ENCODE measurements around the gene DLGAP1. TPM values are rescaled to one million over a fixed set of nuclear protein-coding genes. Genes with fewer than 3 reads are reported as not detected.
"Not testable (repeated sequence)": the region's sequence is repeated elsewhere in the genome, so short reads cannot be mapped to it uniquely, and the experiment has no call there.

The DLGAP1 gene
- total RNA-seq, 1 donor from 2014 or later, result 105 TPM

DNA sequence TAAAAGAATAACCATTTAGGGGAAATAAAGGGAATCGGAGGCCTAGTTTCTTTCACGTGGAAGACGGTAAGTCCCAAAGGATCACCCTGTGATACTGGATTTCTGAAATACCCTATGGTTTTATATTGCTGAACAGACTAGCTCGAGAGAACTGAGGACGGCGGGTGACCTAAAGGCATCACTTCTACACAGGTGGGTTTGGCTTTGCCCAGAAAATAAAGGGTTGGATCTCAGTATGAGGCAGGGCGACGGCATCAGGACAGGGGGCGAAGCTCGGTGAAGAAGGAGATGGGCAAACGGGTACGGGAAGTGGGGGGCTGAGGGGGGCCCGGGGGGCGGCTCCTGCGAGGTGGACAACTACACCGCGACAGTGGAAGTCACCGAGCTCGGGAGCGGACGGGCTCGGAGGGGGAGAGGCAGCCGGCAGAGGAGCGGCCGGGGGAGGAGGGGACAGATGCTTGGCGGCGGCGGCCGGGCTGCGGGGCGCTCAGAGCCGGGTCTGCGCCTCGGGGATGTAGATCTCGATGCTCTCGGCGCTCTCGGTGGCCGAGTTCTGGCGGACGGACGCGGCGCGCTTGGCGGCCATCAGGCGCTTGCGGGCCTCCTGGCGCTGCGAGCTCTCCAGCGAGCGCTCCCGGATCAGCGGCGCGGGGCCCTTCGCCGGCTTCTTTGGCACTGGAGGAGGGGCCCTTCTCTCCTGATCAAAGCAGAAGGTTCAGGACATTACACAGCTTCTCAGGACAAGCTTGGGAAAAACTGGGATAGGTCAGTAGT lies 956.2 kb downstream of the DLGAP1 start:
- no peak for DNase-seq (ENCODE audit: low spot score)

DNA sequence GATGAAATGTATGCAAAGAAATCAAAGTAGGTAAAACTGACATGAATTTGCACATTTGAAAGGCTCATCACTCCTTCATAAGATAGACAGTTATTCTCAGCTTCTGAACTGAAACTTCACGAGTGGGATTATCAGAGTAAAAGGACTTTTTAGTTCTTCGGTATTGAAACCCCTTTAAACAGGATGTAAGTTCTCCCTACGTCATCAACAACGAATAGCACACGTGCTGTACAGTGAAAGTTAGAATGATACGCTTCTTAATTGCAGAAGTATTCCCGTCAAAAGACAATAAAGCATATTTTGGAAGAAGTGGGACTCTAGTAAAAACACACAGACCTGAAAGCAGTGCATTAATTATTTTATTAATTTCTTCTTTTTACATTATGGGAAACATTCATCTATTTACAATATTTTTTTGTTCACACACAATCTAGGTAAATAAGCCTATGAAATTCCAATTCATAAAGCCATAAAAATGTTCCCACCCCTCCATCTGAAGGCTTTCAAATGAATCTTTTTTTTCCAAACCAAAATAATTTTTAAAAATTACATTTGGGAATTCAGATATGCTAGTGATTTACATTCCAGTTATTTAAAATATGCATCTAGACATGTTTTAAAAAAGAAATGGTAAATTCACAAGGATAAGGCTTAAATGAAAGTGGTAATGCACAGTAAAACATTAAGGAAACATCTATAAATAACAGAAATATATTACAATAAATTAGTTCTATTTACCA lies 959.2 kb downstream of the DLGAP1 start:
- no peak for DNase-seq (ENCODE audit: low spot score)

DNA sequence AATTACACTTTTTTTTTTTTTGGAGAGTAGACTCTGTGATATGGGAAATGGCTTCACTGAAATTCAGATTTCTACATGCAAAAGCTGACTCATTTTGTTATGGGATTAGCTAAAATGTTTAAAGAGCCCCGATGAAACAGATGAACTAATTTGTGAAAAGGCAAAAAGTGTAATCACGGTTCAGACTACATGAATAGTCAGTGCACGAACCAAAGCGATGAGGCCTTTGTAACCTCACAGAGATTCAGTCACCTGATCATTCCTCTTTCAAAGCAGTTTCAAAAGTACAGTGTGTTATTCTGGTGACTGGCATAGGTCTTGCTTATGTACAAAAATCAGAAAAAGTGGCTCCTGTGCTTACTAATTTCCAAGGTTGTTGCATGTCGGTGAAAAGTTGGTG lies 960.5 kb downstream of the DLGAP1 start:
- DNase-seq (ENCODE audit: low spot score), result no peak

DNA sequence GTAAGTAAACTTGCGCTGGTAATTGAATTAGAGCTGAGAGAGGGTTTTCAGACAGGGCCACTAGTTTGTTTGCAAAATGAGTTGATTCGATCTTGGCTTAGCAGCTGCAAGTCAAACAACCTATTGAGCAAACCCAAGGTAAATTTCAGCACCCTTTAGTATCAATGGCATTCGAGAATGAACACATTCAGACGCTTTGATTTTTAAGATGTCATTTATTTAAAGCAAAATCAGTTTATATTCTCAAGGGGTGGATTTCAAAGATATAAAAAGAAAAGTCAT lies 960.9 kb downstream of the DLGAP1 start:
- no peak for DNase-seq (ENCODE audit: low spot score)

DNA sequence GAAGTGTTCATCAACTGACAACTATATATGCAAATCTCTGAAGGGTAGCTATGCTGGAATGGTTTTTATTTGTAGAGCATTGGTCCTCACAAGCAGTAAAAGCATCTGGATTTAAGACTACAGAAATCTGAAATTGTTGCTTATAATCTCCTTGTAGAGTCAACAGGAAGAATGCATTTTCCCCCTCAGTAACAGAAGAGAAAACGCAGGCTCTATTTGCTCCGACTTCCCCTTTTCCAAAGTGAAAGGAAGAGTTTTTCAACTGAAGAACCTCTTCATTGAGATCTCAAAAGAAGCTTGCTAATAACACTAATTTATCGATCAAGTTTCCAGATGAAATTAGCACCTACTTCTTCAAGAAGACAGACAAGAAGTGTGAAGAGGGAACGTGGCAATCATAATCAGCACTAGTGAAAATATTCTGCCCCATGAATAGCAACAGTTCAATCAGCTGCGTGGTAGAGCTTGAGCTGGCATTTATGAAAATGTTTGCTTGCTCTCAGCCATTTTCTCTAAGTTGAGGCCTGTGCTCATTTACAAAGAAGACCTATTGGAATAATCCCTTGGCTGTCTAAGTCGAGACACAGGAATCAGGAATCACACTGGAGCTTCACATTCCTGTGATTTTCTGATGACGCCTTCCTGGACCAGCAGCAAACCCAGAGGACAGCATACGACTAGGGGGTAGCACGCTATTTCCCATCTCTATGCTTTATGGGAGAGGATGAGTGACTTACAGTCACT lies 961.4 kb downstream of the DLGAP1 start:
- no peak for DNase-seq (ENCODE audit: low spot score)

DNA sequence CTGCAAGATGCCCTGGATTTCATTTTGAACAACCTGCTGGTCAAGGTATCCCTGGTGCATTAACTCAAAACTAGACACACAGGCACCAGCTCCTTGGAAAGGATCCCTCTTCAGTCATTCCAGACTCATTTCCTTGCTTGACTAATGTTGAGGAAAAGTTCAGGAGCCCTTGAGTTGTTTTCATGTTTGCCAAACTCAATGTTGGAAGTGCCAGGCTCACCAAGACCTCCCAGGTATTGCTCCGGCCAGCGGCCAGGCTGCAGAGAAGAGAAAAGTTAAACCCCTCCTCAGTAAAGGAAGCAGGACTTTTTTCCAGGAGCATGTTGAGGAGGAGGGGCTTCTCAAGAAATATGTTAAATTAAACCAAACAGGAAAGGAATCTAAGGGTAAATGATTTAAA lies 962.4 kb downstream of the DLGAP1 start:
- no peak for DNase-seq (ENCODE audit: low spot score)

DNA sequence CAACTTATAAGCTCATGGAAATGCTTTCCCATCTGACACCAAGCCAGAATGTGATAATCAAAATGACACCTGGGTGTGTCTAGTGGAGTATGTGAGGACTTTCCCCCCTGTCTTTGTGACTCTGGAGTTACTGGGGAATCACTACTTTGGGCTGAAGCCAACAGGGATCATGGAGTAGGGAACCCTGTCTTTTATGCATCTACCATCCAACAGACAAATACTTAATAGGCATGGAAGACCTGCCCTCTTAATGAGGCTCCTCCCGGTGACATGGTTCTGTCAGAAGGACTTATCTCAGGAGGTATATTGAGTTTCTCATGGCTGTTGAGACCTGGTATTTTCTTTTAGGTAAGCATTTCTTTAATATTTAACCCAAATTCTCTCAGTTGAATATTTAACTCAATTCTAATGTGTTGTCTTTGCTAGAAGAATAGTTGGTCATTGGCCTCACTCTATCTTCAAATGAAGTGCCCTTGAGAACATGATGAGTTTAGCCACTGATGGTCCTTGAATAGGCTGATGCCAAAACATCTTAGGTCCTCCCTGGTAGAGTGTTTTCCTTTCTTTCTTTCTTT lies 963.0 kb downstream of the DLGAP1 start:
- no peak for DNase-seq (ENCODE audit: low spot score)

DNA sequence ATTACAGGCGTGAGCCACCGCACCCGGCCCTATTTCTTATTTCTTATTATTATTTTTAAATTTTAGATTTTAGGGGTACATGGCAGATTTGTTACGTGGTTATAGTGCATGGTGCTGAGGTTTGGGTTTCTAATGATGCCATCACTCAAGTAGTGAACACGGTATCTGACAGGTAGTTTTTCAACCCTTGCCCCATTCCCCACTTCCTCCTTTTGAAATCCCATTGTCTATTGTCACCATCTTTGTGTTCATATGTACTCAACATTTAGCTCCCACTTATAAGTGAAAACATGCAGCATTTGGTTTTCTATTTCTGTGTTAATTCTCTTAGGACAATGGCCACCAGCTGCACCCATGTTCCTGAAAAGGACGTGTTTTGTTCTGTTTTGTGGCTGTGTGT lies 965.6 kb downstream of the DLGAP1 start:
- DNase-seq (ENCODE audit: low spot score), result no peak

DNA sequence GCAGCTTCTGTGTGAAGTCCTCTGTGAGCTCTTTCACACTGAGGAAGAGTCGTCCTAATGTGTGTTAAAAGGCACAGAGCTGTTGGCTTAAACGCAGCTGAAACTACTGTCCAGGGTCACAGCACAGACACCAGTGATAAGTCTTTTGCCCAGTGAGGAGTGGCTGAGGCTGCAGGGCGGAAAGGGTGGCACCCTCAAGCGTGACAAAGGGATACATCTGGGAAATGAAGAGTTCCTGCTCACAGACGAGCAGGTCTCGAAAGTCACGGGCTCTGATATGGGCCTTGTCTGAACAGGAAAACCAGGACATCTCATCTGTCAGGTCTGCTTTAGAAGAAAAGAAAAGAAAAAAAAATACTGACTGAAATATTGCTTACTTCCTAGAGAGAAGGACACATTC lies 968.6 kb downstream of the DLGAP1 start:
- DNase-seq (ENCODE audit: low spot score), result no peak

DNA sequence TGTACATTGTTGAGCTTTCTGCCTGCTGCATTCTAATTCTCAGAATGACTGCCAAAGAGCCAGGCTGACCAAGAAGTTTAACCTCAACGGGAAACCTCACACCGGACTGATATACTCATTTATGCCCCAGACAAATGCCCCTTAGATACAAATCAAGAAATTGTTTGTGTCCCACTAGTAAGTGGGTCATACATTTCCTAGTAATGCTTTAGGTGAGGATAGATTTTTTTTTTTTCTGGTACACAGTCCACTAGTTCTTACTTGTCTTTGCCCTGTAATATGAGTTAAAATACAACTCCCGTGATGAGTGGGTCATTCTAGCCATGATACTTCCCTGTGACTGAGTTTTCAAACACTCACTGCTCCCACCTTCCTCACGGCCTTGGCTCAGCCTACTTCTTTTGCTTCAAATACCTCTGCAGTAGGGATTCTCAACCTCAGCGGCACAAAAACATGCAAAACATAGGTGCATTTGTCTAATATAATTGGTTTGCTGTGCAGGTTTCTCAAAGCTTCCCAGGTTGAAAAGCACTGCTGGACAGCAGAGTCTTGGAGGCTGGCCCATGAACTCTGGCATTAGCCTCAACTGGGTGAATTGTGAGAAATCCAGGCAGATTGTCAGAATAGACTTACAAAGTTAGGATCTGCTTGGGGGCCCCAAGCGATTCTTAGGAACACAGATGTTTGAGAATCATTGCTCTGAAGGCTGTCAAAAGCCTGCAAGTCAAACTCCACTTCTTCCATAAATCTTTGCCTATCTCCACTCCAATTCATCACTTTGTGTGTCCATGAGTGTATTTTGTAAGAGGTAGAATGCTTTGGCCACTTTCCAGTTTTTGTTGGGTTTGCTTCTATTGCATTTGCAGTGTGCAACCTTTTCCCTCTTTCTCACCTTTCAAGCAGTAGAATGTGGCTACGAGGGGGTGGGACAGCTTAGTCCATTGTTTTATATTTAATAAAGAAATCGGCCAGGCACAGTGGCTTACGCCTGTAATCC lies 969.7 kb downstream of the DLGAP1 start:
- no peak for DNase-seq (ENCODE audit: low spot score)

DNA sequence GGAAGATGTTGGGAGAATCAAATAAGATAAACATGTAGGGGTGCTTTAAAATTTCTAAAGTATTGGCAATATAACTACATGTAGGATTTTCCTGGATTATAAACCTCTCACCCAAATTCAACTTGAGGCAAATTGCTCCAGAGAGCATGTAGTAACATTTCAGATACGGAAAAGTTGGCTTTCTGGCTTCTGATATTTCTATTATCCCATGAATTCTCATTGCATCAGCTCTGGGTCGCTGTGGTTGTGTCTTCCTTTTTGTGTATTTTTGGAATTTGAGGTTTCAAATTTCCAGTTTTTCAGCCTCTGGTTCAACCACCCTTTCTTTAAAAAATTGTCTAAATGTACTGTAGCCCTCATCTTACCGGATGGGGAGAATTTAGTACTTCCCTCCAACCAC lies 972.8 kb downstream of the DLGAP1 start:
- no peak for DNase-seq (ENCODE audit: low spot score)

DNA sequence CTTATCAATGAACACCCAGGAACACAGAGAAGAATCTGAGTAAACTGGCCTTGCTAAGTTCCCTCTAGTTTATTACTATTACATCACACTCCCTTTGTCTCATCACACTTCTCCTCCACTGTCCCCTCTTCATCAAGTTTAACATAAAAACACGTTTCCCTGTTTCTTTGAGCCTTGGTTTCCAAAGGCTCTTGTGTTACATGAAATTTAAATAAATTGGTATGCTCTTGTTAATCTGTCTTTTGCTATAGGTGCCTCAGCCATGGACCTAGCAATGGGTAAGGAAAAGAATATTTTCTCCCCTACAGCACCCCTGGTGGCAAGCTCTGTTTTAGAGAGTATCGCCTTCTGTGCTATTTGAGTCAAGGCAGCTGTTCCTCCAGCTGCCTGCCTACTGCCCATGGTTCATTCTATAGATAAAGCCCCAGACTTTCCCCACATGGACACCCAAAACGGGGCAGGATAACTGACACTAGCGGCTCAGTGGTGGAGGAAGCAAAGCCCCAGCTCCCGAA lies 973.4 kb downstream of the DLGAP1 start:
- DNase-seq (ENCODE audit: low spot score), result no peak

DNA sequence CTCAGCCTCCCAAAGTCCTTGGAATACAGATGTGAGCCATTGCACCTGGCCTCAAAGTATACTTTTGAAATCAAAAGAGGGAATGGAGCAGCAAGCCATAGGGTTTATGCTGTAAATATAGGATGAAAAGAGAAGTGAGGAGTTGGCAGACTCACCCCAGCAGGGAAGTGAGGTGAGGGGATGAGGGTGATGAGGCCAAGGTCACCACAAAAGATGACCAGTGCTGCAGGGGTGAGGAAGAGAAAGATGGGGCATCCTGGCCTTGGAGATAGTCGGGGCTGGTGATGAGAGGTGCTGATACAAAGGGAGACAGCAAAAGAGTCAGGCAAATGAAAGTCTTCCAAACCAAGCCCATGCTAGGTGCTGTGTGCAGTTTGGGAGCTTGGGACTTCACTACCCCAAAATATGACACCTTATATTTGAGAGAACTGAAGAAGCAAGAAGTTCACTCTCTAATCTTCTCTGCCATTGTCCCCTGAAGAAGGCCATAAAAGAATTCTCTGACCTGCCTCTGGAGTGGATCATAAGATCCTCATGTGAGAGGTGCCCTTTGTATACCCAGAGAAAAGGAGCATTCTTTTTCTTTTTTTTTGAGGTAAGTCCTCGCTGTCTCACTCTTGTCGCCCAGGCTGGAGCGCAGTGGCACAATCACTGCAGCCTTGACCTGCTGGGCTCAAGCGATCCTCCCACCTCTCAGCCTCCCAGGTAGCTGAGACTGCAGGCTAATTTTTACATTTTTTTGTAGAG lies 974.1 kb downstream of the DLGAP1 start:
- DNase-seq (ENCODE audit: low spot score), result no peak

DNA sequence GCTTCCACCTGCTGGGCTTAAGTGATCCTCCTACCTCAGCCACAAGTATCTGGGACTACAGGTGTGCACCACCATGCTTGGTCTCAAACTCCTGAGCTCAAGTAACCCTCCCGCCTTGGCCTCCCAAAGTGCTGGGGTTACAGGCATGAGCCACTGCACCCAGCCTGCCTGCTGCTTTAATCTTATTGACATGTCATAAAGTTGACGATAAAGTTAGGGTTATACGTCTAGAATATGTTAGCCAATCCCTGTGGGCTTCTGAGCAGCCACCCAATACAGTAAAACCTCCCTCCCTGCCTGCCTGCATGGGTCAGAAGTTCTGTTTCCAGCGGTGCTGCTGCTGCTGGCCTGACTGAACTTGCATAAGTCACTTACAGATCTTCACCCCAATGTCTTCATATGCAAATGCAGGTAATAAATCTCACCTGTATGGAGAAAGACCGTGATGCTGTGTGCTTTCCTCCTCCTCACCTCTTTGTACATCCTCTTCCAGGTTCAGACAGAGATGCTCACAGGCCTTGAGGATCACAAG lies 975.1 kb downstream of the DLGAP1 start:
- DNase-seq (ENCODE audit: low spot score), result no peak

DNA sequence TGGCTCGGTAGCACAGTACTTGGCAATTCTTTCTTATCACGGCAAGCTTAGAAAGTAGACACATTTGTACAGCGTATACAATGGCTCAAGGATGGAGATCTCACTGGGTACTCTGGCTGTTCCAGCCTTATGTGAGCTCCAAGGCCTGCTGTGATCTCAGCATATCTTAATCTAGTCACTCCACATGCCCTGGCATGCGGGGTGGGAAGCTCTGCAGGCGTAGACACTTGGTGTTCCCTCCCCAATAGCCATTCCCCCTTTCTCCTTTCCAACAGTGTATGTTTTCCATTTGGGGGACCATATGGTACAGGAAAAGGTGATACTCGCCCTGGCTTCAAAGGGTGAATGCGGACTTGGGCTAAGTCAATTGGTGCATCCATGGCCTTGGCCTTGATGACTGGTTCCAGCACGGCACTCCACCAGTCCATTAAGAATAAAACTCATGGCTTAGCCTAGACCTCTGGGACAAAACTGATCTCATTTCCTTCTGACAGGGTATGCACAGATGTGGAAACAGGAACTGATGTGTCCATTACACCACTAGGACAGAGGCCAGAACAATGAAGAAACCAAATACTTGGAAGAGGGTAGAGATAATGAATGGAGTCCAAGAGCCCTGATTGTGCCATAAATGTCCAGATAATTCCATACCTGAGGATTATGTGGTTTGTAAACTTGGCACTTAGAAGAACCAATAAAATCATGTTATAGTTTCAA lies 976.7 kb downstream of the DLGAP1 start:
- no peak for DNase-seq (ENCODE audit: low spot score)

DNA sequence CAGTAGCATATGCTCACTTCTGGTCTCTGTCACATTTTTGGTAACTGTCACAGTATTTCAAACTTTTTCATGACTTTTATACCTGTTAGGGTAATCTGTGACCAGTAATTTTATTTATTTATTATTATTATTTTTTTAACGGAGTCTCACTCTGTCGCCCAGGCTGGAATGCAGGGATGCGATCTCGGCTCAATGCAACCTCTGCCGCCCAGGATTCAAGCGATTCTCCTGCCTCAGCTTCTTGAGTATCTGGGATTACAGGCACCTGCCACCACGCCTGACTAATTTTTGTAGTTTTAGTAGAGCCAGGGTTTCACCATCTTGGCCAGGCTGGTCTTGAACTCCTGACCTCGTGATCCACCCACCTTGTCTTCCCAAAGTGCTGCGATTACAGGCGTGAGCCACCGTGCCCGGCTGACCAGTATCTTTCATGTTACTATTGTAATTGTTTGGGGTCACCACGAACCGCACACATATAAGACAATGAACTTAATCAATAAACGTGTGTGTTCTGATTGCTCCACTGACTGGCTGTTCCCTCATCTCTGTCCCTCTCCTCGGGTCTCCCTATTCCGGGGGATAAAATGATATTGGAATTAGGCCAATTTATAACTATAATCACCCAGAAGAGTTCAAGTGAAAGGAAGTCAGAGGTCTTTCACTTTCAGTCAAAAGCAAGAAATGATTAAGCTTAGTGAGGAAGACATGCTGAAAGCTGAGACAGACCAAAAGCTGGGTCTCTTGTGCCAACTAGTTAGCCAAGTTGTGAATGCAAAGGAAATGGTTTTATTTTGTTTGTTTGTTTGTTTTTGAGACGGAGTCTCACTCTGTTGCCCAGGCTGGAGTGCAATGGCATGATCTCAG lies 982.2 kb downstream of the DLGAP1 start:
- no peak for DNase-seq (ENCODE audit: low spot score)

DNA sequence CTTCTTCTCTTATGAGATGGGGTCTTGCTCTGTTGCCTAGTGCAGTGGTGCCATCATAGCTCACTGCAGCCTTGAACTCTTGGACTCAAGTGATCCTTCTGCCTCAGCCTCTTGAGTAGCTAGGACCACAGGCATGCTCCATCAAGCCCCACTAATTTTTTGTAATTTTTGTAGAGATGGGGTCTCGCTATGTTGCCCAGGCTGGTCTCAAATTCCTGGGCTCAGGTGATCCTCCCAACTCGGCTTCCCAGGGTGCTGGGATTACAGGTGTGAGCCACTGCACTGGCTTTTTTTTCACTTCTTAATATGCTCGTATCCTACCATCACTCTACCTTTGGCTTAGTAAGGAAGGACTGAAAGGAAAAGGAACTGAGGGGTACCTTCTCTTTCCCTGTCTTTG lies 983.0 kb downstream of the DLGAP1 start:
- DNase-seq (ENCODE audit: low spot score), result not testable (repeated sequence)

DNA sequence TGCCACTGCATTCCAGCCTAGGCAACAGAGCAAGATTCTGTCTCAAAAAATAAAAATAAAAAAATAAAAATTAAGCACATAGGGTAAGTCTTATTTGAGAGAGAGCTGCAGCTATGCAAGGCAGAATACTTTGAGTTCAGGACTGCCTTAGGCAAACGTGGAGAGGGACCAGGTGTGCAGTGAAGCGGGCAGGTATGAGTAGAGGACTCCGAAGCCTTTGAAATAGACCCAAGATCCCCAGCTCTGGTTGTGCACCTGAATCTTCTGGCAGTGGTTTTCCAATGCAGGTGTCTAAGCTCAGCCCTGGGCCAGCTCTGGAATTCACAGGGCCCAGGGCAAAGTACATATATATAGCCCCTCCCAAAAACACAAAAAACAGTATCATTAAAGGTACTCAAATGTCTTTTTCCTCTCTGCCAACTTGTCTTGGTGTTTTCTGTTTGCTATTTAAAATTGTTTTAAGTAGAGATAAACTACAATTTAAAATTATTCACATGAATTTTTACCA lies 983.9 kb downstream of the DLGAP1 start:
- no peak for DNase-seq (ENCODE audit: low spot score)

Data from mucosa of gallbladder (tissue), 1 donor.